Erythroblast (primary cell): ENCODE data around the gene GYPB.
"Not testable (repeated sequence)": the region's sequence is repeated elsewhere in the genome, so short reads cannot be mapped to it uniquely, and the experiment has no call there.

ENCODE experiments used
- GATA1 ChIP-seq: IDR thresholded peaks from 2 replicates; pipeline ENCODE4 v1.6.1; 2011; ENCODE audit warnings: low read depth, mild to moderate bottlenecking, control low read depth, low read length, moderate library complexity
- POLR2A ChIP-seq: IDR thresholded peaks from 2 replicates; pipeline ENCODE4 v1.6.1; 2011; ENCODE audit warnings: mild to moderate bottlenecking, low read length

- not testable (repeated sequence) for TF ChIP-seq POLR2A, GATA1
These were observed 63.9 kb downstream of the GYPB start for GRCh38 chr4:143955306-143955705.
